CD14-positive monocyte (primary cell): ENCODE results near the gene SAMD14. TPM values are rescaled to one million over a fixed set of nuclear protein-coding genes. Genes with fewer than 3 reads are reported as not detected.

Experiments
- DNase-seq, 3 donors: peaks; one replicate each; pipeline ENCODE4 v3.0.0-alpha.2; 2011 to 2022
- H2AFZ ChIP-seq: 2 replicates; pipeline ENCODE4 v1.6.0; 2012; ENCODE audit warnings: mild to moderate bottlenecking, low read depth, low read length, inconsistent platforms; ENCODE audit not compliant: insufficient read depth, poor library complexity, severe bottlenecking
- H3K27ac ChIP-seq, 2 donors: 1 replicate in 1 of 2; 2 replicates in 1 of 2; pipeline ENCODE4 v1.5.1; 2012 to 2013; ENCODE audit warnings: low read length in 2 of 2, control low read depth in 1 of 2, inconsistent platforms in 1 of 2, low read depth in 1 of 2, mild to moderate bottlenecking in 1 of 2
- H3K27me3 ChIP-seq, 2 donors: one replicate each; pipeline versions ENCODE4 v1.6.0 to v1.6.1; 2011 to 2013; ENCODE audit warnings: low read length in 2 of 2; ENCODE audit not compliant: control insufficient read depth in 2 of 2, insufficient read depth in 2 of 2
- H3K36me3 ChIP-seq, 2 donors: replicated peaks in 1 of 2; 1 replicate in 1 of 2; 2 replicates in 1 of 2; pipeline versions ENCODE4 v1.5.1 to v1.6.1; 2012 to 2013; ENCODE audit warnings: low read length in 2 of 2, control low read depth in 1 of 2, inconsistent platforms in 1 of 2, mild to moderate bottlenecking in 1 of 2; ENCODE audit not compliant: insufficient read depth in 2 of 2, control insufficient read depth in 1 of 2
- H3K4me1 ChIP-seq, 2 donors: 1 replicate in 1 of 2; 2 replicates in 1 of 2; pipeline versions ENCODE4 v1.5.1 to v1.6.1; 2012 to 2013; ENCODE audit warnings: low read length in 2 of 2, control low read depth in 1 of 2, inconsistent platforms in 1 of 2, mild to moderate bottlenecking in 1 of 2, moderate library complexity in 1 of 2; ENCODE audit not compliant: insufficient read depth in 2 of 2, control insufficient read depth in 1 of 2
- H3K4me2 ChIP-seq: replicated peaks from 2 replicates; pipeline ENCODE3; 2012; ENCODE audit warnings: low read length, moderate library complexity, mild to moderate bottlenecking; ENCODE audit not compliant: poor library complexity, severe bottlenecking; ENCODE audit errors: extremely low read depth
- H3K4me3 ChIP-seq, 3 experiments: fragments of 200-600 bp in 1 of 3; sonication (generic) in 1 of 3; replicated peaks in 1 of 3; 1 replicate in 2 of 3; 2 replicates in 1 of 3; pipeline ENCODE4 v1.5.1; 2011 to 2013; ENCODE audit warnings: low read length in 3 of 3, mild to moderate bottlenecking in 3 of 3, control low read depth in 2 of 3, low read depth in 2 of 3, inconsistent platforms in 1 of 3, moderate library complexity in 1 of 3
- H3K79me2 ChIP-seq: 2 replicates; pipeline ENCODE4 v1.6.0; 2012; ENCODE audit warnings: mild to moderate bottlenecking, control low read depth, inconsistent platforms, low read length, moderate library complexity; ENCODE audit not compliant: insufficient read depth
- H3K9ac ChIP-seq: 2 replicates; pipeline ENCODE4 v1.6.0; 2017; ENCODE audit warnings: low read length, mild to moderate bottlenecking; ENCODE audit not compliant: insufficient read depth, poor library complexity, severe bottlenecking
- H3K9me3 ChIP-seq, 2 donors: replicated peaks in 1 of 2; 1 replicate in 1 of 2; 2 replicates in 1 of 2; pipeline versions ENCODE4 v1.5.1 to v1.6.1; 2012 to 2013; ENCODE audit warnings: low read length in 2 of 2, control low read depth in 1 of 2; ENCODE audit not compliant: control insufficient read depth in 1 of 2, insufficient read depth in 1 of 2
- H4K20me1 ChIP-seq: 2 replicates; pipeline ENCODE4 v1.6.0; 2012; ENCODE audit warnings: mild to moderate bottlenecking, low read length, control low read depth, moderate library complexity; ENCODE audit not compliant: insufficient read depth
- H3K27ac Mint-ChIP-seq, 7 donors: one replicate each; pipeline ENCODE4 v1.8.0; 2020; ENCODE audit warnings: mild to moderate bottlenecking in 7 of 7, mixed read lengths in 7 of 7, moderate library complexity in 6 of 7, inconsistent platforms in 2 of 7
- H3K27me3 Mint-ChIP-seq, 3 donors: one replicate each; pipeline ENCODE4 v1.8.0; 2021 to 2022; ENCODE audit warnings: low read depth in 3 of 3, mild to moderate bottlenecking in 3 of 3, mixed read lengths in 3 of 3, moderate library complexity in 3 of 3, inconsistent platforms in 1 of 3
- H3K36me3 Mint-ChIP-seq, 2 donors: one replicate each; pipeline ENCODE4 v1.8.0; 2020; ENCODE audit warnings: mixed read lengths in 2 of 2, inconsistent platforms in 1 of 2, mild to moderate bottlenecking in 1 of 2
- H3K4me1 Mint-ChIP-seq: one replicate; pipeline ENCODE4 v1.8.0; 2020; ENCODE audit warnings: mild to moderate bottlenecking, mixed read lengths
- H3K4me3 Mint-ChIP-seq, 2 donors: one replicate each; pipeline ENCODE4 v1.8.0; 2020; ENCODE audit warnings: mild to moderate bottlenecking in 2 of 2, mixed read lengths in 2 of 2, moderate library complexity in 1 of 2
- H3K9me3 Mint-ChIP-seq, 7 donors: one replicate each; pipeline ENCODE4 v1.8.0; 2020 to 2022; ENCODE audit warnings: mixed read lengths in 7 of 7, mild to moderate bottlenecking in 6 of 7, moderate library complexity in 6 of 7, inconsistent platforms in 2 of 7
- CTCF ChIP-seq: fragments of 200-600 bp; IDR thresholded peaks from one replicate; pipeline ENCODE4 v1.8.0; 2022; ENCODE audit warnings: antibody characterized with exemption, mild to moderate bottlenecking
- WGBS: methylation state at CpG from one replicate; pipeline ENCODE4 v1.1.5; 2013; ENCODE audit warnings: missing lambda C conversion rate; ENCODE audit not compliant: insufficient coverage; 5-methylcytosine and 5-hydroxymethylcytosine counted together
- intact Hi-C, 2 donors: fragments of 100-400 bp; cut with micrococcal nuclease; formaldehyde crosslinking; loops; one replicate each; pipeline versions ENCODE4 v1.15.0 to v1.15.1; 2023
- polyA plus RNA-seq, 3 donors: library from polyadenylated mRNA; depleted of rRNA in 1 of 3; unstranded in 2 of 3; stranded (reverse) in 1 of 3; fragments of 300-500 nt in 2 of 3; fragments of >200 nt in 1 of 3; fragmentation: Illumina TruSeq in 2 of 3; gene quantifications; 1 replicate in 2 of 3; 2 replicates in 1 of 3; pipeline ENCODE4 v1.2.3, GENCODE V29; 2012 to 2021

Gene SAMD14
- polyA plus RNA-seq, 3 donors, result 0.09 TPM; not detected in 2

- intact Hi-C loops, result no loop called here
- Mint-ChIP-seq H3K4me1 (peaks cover 19% of the 10 kb centered on the region), H3K9me3 (peaks cover 0 to 7% (median 4%) of the 10 kb centered on the region in 7 donors), H3K4me3 (no peak overlapping the region), H3K27ac (no peak overlapping the region), H3K27me3 (peaks cover 22 to 31% (median 28%) of the 10 kb centered on the region in 3 donors), H3K36me3 (peaks cover 61 to 70% of the 10 kb centered on the region in 2 donors)
- H3K36me3 ChIP-seq, result peaks cover 60 to 66% of the 10 kb centered on the region in 2 donors
- H3K4me2 ChIP-seq, result no peak overlapping the region
- peaks cover 13% of the 10 kb centered on the region for H3K79me2 ChIP-seq
- H3K9me3 ChIP-seq, result no peaks in the 10 kb centered on the region
- H3K27ac ChIP-seq, result no peak overlapping the region
- TF ChIP-seq CTCF, result no peak
- H2AFZ ChIP-seq, result no peak overlapping the region
- H4K20me1 ChIP-seq, result peaks cover 89% of the 10 kb centered on the region
- no peak overlapping the region for H3K4me3 ChIP-seq
- H3K4me1 ChIP-seq, result peaks cover 4 to 14% of the 10 kb centered on the region in 2 donors
- no peak overlapping the region for H3K9ac ChIP-seq
- no peak for DNase-seq
- H3K27me3 ChIP-seq, result peaks cover 7 to 19% of the 10 kb centered on the region in 2 donors
- 93% methylated on average over 5 of the region's 16 CpGs for WGBS
Measured at GRCh38 chr17:50134206-50135110, 4.5 kb upstream of the SAMD14 start.

GRCh38 chr17:50133769-50134099 lies 3.8 kb upstream of the SAMD14 start:
- no peak for TF ChIP-seq CTCF
- H3K27ac Mint-ChIP-seq, result no peak overlapping the region
- peaks cover 23% of the 10 kb centered on the region for H3K4me1 Mint-ChIP-seq
- Histone ChIP-seq H3K4me3 (no peak overlapping the region), H3K9me3 (peaks cover 0 to 4% of the 10 kb centered on the region in 2 donors), H4K20me1 (peaks cover 82% of the 10 kb centered on the region), H3K9ac (no peak overlapping the region), H2AFZ (no peak overlapping the region), H3K36me3 (peaks cover 53 to 59% of the 10 kb centered on the region in 2 donors), H3K4me1 (peaks cover 11 to 21% of the 10 kb centered on the region in 2 donors), H3K27ac (no peak overlapping the region), H3K4me2 (no peak overlapping the region), H3K27me3 (peaks cover 14 to 26% of the 10 kb centered on the region in 2 donors), H3K79me2 (peaks cover 6% of the 10 kb centered on the region)
- no peak overlapping the region for H3K4me3 Mint-ChIP-seq
- peaks cover 27 to 38% (median 34%) of the 10 kb centered on the region in 3 donors for H3K27me3 Mint-ChIP-seq
- peaks cover 55 to 64% of the 10 kb centered on the region in 2 donors for H3K36me3 Mint-ChIP-seq
- H3K9me3 Mint-ChIP-seq, result peaks cover 0 to 14% (median 5%) of the 10 kb centered on the region in 7 donors
- 69% methylated on average over 8 of the region's 16 CpGs for WGBS
- intact Hi-C loops, result no loop called here
- no peak for DNase-seq
